Heart right ventricle (tissue), 16 donors: ENCODE measurements around the gene HOXD8. TPM values are rescaled to one million over a fixed set of nuclear protein-coding genes. Genes with fewer than 3 reads are reported as not detected.

Source experiments
- ATAC-seq, 8 donors: fragments of 200-7000 bp; cut with Tn5 transposase; one replicate each; pipeline ENCODE4 v1.9.1; 2020; ENCODE audit warnings: mild to moderate bottlenecking in 8 of 8, moderate library complexity in 8 of 8, moderate number of reproducible peaks in 1 of 8
- DNase-seq, 2 donors: peaks; one replicate each; pipeline ENCODE4 v3.0.0-alpha.2; 2020
- H3K27ac ChIP-seq, 10 donors: fragments of 200-600 bp; sonication (generic) in 2 of 10; one replicate each; pipeline versions ENCODE4 v1.5.0 to v1.8.0; 2020 to 2022; ENCODE audit warnings: mild to moderate bottlenecking in 3 of 10
- H3K27me3 ChIP-seq, 7 donors: fragments of 200-600 bp; one replicate each; pipeline ENCODE4 v1.8.0; 2021 to 2022; ENCODE audit warnings: mild to moderate bottlenecking in 2 of 7
- H3K36me3 ChIP-seq, 9 donors: fragments of 200-600 bp; sonication (generic) in 1 of 9; one replicate each; pipeline versions ENCODE4 v1.5.0 to v1.8.0; 2020 to 2022; ENCODE audit warnings: mild to moderate bottlenecking in 2 of 9
- H3K4me1 ChIP-seq, 9 donors: fragments of 200-600 bp; sonication (generic) in 1 of 9; one replicate each; pipeline versions ENCODE4 v1.5.0 to v1.8.0; 2020 to 2022; ENCODE audit warnings: mild to moderate bottlenecking in 4 of 9
- H3K4me3 ChIP-seq, 10 donors: fragments of 200-600 bp; sonication (generic) in 2 of 10; one replicate each; pipeline versions ENCODE4 v1.5.0 to v1.8.0; 2020 to 2022; ENCODE audit warnings: mild to moderate bottlenecking in 7 of 10, moderate library complexity in 2 of 10
- H3K9me3 ChIP-seq, 11 donors: fragments of 200-600 bp in 10 of 11; sonication (generic) in 2 of 11; one replicate each; pipeline versions ENCODE4 v1.5.0 to v1.8.0; 2013 to 2022; ENCODE audit warnings: mild to moderate bottlenecking in 2 of 11, control low read depth in 1 of 11, moderate library complexity in 1 of 11
- CTCF ChIP-seq, 9 donors: fragments of 200-600 bp; sonication (generic) in 2 of 9; IDR thresholded peaks; one replicate each; pipeline versions ENCODE4 v1.5.0 to v1.8.0; 2021 to 2022; ENCODE audit warnings: antibody characterized with exemption in 9 of 9, mild to moderate bottlenecking in 5 of 9, moderate library complexity in 1 of 9
- WGBS, 2 donors: extraction: QIAGEN DNeasy Blood & Tissue Kit; methylation state at CpG; one replicate each; pipeline ENCODE4 v1.1.7; 2013; ENCODE audit warnings: inconsistent platforms in 1 of 2; 5-methylcytosine and 5-hydroxymethylcytosine counted together
- intact Hi-C, 10 donors: fragments of 100-400 bp; cut with DNase I; formaldehyde crosslinking; loops; one replicate each; pipeline versions ENCODE4 v1.11.1 to v1.14.2; 2022
- polyA plus RNA-seq, 2 donors: library from polyadenylated mRNA; stranded (reverse); fragments of 200-250 nt; gene quantifications; one replicate each; pipeline ENCODE4 v1.2.3, GENCODE V29; 2013
- total RNA-seq, 10 donors: library from RNA; stranded (reverse); fragmentation: NEBNext Ultra II Directional in 3 of 10; extraction: Animal tissue kit (Norgen Biotek cat#: 25700) in 3 of 10; gene quantifications; one replicate each; pipeline versions ENCODE4 v1.2.1 to v1.2.4, GENCODE V29; 2021 to 2023
- donor health status: Arrhythmogenic right ventricular cardiomyopathy.
- donor health status: ischemic (EF 13 %, LVEDD 7.1; RV severe dilation, severe dysfunction).
- donor health status: healthy with polysubstance abuse.
- donor health status: DM: no; HTN: yes; CAD: no.
- donor health status: DM: no; HTN: no; CAD: no.
- donor health status: ischemic (EF 25% LVEDD 6.9; RV normal size, moderate dysfunction).
- donor health status: ischemic (EF 25% LVEDD 5.7; RV mildly dilated, moderate dysfunction).
- donor health status: healthy.
- donor health status: DM: yes; HTN: yes; CAD: no.
- donor health status: Ischemic cardiomyopathy.
- donor health status: ischemic (EF 35%, LVEDD 5.7; RV mildly dilated, moderate dysfunction).
- donor health status: nonischemic (EF 11% LVEDD 7.7; RV severe dilation, severe dysfunction).
- donor health status: DM: yes; HTN: yes; CAD: no.
- donor health status: PGD.
- donor health status: ischemic (EF 29% LVEDD 5.4; RV normal size, mild dysfunction).
- donor health status: nonischemic (EF 23%, LVEDD 6.1; RV moderate dilation, normal function).

The HOXD8 gene
- total and polyA plus RNA-seq, 12 donors = 0.26 to 1.5 (median 0.42) TPM; not detected in 2

GRCh38 chr2:176099159-176099727 lies 30.3 kb upstream of the HOXD8 start:
- H3K27ac ChIP-seq = no peak overlapping the region
- peaks cover 0 to 36% (median 24%) of the 10 kb centered on the region in 9 donors for H3K4me1 ChIP-seq
- DNase-seq = no peak
- H3K9me3 ChIP-seq = no peaks in the 10 kb centered on the region
- intact Hi-C loops = loop anchor here in 4 of 10 donors (5.0 kb wide), 2 partner anchors 732 to 847 kb away; no protein-coding TSS in a partner anchor
- H3K27me3 ChIP-seq = peaks cover 62 to 100% (median 100%) of the 10 kb centered on the region in 7 donors
- no peak for TF ChIP-seq CTCF (IDR thresholded peaks at IDR 0.05)
- no peak for ATAC-seq
- H3K36me3 ChIP-seq = no peaks in the 10 kb centered on the region
- no peak overlapping the region for H3K4me3 ChIP-seq
- WGBS, 2 donors = 4 to 5% methylated on average over 30 of the region's 30 CpGs

- 2 to 4% methylated on average over 70 of the region's 70 CpGs for WGBS, 2 donors
- no peak for TF ChIP-seq CTCF (IDR thresholded peaks at IDR 0.05)
- intact Hi-C loops = loop anchor here in 4 of 10 donors (5.0 kb wide), 2 partner anchors 733 to 848 kb away; no protein-coding TSS in a partner anchor
- DNase-seq (no peak), ATAC-seq (no peak)
- Histone ChIP-seq H3K27ac (no peak within 1 kb of the TSS), H3K4me3 (no peak within 1 kb of the TSS), H3K9me3 (no peaks in the 10 kb centered on the region), H3K36me3 (no peaks in the 10 kb centered on the region), H3K27me3 (peaks cover 56 to 100% (median 100%) of the 10 kb centered on the region in 7 donors), H3K4me1 (peaks cover 0 to 43% (median 25%) of the 10 kb centered on the region in 9 donors)
Observed at GRCh38 chr2:176099728-176100546, 29.6 kb upstream of the HOXD8 start, which contains the start of gene HOXD12. Gene HOXD12, plus strand, starts transcription at chr2:176099795. Its CDS starts 7 bp downstream, at chr2:176099802.

- ATAC-seq (no peak), DNase-seq (no peak)
- H3K27me3 ChIP-seq = peaks cover 54 to 100% (median 100%) of the 10 kb centered on the region in 7 donors
- peaks cover 0 to 45% (median 25%) of the 10 kb centered on the region in 9 donors for H3K4me1 ChIP-seq
- no peaks in the 10 kb centered on the region for H3K36me3 ChIP-seq
- no peak overlapping the region for H3K27ac ChIP-seq
- 5 to 9% methylated on average over 28 of the region's 28 CpGs for WGBS, 2 donors
- no peaks in the 10 kb centered on the region for H3K9me3 ChIP-seq
- intact Hi-C loops = no loop called here
- no peak for TF ChIP-seq CTCF (IDR thresholded peaks at IDR 0.05)
- H3K4me3 ChIP-seq = no peak overlapping the region
Observed at GRCh38 chr2:176100547-176101140, 28.9 kb upstream of the HOXD8 start.

GRCh38 chr2:176101216-176101830 lies 28.2 kb upstream of the HOXD8 start:
- TF ChIP-seq CTCF (IDR thresholded peaks at IDR 0.05) = no peak
- H3K4me3 ChIP-seq = no peak overlapping the region
- peaks cover 0 to 46% (median 24%) of the 10 kb centered on the region in 9 donors for H3K4me1 ChIP-seq
- intact Hi-C loops = no loop called here
- H3K27ac ChIP-seq = no peak overlapping the region
- no peak for DNase-seq
- 5 to 14% methylated on average over 2 of the region's 2 CpGs for WGBS, 2 donors
- peaks cover 58 to 100% (median 100%) of the 10 kb centered on the region in 7 donors for H3K27me3 ChIP-seq
- ATAC-seq = no peak
- H3K9me3 ChIP-seq = no peaks in the 10 kb centered on the region
- H3K36me3 ChIP-seq = no peaks in the 10 kb centered on the region
